Liver (tissue), 3 donors: ENCODE measurements around the gene PHIP.

Experiments used
- CTCF ChIP-seq: fragments of 150-350 bp; IDR thresholded peaks from 2 replicates; pipeline ENCODE4 v1.5.1; 2017; ENCODE audit warnings: improper control_type of control experiment, low read depth, low read length; ENCODE audit not compliant: missing input control
- FOXA1 ChIP-seq: IDR thresholded peaks from 2 replicates; pipeline ENCODE4 v1.6.1; 2016; ENCODE audit warnings: antibody characterized with exemption
- GABPA ChIP-seq, 2 donors: IDR thresholded peaks in 1 of 2; conservative IDR thresholded peaks in 1 of 2; 2 replicates each; pipeline ENCODE4 v1.6.1; 2016; ENCODE audit warnings: antibody characterized with exemption in 2 of 2, mild to moderate bottlenecking in 1 of 2, moderate library complexity in 1 of 2
- HNF4G ChIP-seq: IDR thresholded peaks from 2 replicates; pipeline ENCODE4 v1.6.1; 2016; ENCODE audit warnings: antibody characterized with exemption
- ZBTB33 ChIP-seq: IDR thresholded peaks from 2 replicates; pipeline ENCODE4 v1.6.1; 2016; ENCODE audit warnings: antibody characterized with exemption
- donor health status: healthy.
- donor health status: healthy.

GRCh38 chr6:79064635-79065034, 13.4 kb downstream of the PHIP start:
- TF ChIP-seq HNF4G (no peak), CTCF (no peak), ZBTB33 (no peak), GABPA (IDR thresholded peaks at IDR 0.05 in 1 of 2, conservative IDR thresholded peaks at IDR 0.05 in 1 of 2) (no peak), FOXA1 (no peak)
